Measurements from ENCODE around the gene ZNF672.
"Not testable (repeated sequence)": the region's sequence is repeated elsewhere in the genome, so short reads cannot be mapped to it uniquely, and the experiment has no call there.

The ZNF672 gene

GRCh38 chr1:248857201-248857600, 19.2 kb downstream of the ZNF672 start:
- DNase-seq: no peak

DNA sequence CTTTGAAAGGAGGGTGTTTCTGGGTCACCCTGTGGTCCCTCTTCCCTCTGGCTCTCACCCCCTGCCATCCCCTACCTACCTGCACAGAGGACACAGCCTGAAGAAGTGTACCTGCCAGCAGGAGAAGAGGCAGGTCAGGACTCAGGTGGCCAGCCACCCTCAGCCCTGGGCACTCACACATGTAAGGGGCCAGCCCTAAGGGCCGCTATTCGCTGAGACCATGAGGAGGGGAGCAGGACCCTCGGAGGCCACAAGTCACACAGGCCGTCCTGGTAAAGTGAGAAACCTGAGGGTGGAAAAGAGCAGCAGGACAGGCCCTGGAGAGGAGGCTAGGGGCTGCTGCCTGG, 19.7 kb downstream of the ZNF672 start:
- no peak for DNase-seq

DNA sequence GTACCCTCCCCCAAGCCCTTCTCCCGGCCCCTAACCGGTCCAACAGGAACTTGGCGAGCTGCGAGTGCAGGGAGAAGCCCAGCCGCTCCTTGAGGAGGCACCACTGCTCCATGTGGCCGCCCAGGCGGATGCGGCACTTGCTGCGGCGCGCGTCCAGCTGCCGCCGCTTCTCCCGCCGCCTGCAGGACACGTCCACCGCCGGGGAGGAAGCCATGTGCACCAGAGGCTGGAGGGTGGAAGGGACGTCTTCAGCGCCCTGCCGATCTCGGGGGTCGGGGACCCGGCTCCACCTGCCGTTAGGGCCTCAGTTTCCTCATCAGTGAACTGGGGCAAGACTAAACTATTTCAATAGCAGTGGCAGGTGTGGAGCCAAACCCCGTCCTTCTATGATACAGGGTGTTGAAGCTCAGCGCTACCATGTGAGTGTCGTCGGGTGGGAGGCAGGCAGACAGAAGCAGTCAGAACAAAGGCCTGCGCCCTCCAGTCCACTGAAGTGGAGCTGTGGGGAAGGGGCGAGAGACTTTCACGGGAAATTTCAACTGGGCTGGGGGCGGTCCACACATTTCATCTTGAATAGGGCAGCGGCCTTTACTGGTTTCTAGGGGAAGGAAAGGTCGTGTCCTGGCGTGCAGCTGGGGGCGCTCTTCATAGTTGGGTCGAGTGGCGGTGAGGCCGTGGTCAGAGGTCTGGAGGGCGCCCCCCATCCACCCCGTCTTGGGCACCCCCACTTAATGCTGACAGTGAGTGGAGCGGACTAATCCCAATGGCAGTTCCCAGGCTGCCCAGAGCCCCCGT, 20.3 kb downstream of the ZNF672 start:
- DNase-seq: peak; percentile 58

GRCh38 chr1:248858891-248859889, 21.2 kb downstream of the ZNF672 start, which contains the start of gene ZNF692:
Gene ZNF692 (minus strand): TSS chr1:248859085. CDS start chr1:248858309, 776 bp downstream.
- peak; percentile 97 for DNase-seq

DNA sequence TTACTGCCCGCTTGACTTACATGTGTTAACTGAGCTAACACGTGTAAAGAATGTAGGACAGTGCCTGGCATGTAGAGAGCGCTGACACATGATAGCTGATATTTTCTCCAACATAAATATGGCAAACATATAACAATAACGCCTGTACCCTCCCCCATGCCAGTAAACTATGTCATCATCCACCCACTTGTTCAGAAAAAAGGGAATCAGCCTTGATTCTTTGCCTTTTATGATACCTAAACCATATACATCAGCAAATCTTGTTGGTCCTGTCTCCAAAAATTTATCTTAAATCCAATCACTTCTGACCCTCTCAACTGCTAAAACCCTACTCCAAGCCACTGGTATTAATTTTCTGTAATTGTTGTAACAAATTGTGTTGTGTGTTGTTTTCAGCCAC, 22.0 kb downstream of the ZNF672 start:
- DNase-seq: no peak

- no peak for DNase-seq
Measured at GRCh38 chr1:248861616-248862015, 23.6 kb downstream of the ZNF672 start.

- no peak for DNase-seq
Measured at GRCh38 chr1:248862695-248862997, 24.6 kb downstream of the ZNF672 start.

DNA sequence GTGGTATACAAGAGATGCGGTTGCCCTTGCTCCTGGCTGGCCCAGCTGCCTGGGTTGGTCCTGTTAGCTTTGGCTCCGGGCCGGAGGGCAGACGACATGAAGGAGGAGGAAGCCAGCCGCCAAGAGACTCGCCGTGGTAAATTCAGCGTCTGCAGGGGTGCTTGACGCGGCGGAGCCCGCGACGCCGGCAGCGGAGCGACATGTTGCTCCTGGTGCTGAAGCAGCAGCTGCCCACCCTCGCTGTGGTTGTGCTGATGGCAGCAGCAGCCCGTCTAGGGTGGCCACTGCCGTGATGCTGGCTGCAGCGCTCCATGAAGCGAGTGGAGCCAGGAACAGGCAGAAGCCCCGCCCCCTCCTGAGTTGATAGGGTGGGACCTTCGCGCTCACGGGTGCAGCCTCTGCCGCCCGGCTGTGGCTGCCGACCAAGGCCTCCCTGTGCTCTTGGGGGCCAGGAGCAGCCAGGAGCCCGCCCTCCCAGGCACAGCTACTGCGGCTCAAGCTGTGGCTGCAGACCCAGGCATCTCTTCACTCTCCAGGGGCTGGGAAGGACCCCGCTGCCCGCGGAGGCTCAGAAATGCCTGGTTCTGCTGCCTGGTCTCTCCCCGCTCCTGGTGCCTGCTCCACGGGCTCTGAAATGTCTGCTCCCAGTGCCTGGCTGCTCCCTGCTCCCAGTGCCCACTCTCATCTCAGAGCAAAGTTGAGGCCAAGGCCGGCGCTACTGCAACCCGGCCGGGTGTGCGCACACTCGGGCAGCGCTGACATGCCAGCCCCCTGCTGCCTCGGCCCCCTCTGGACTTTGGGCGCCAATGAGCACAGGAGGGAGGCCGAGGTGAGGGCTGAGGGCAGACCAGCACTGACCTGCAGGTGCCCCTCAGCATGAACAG, 25.2 kb downstream of the ZNF672 start:
- DNase-seq: peak; percentile 76

DNA sequence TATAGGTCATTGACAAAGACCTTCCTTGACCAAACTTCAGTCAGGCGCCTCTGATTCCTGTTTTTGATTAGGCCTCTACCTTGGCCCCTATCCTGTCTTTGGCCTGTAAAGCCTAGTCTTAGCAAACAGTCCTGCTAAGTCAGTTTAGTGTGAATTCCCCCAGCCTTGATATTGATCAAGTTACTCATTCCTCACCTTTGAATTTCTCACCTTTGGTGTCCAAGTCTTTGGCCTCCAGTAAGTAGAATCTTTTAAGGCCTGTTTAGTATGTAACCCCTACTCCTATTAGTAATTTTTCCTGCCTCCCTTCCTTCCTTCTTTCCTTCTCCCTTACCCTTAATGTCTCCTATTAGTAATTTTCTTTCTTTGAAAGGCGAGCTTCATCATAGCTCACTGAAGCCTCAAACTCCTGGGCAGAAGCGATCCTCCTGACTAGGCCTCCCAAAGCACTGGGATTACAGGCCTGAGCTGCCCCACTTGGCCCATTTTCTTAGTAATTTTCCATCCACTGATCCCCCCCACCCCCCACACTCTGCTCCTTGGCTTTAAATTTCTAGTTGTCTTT, 33.9 kb downstream of the ZNF672 start:
- DNase-seq: no peak

- DNase-seq: peak; percentile 62
Measured at GRCh38 chr1:248872752-248873408, 34.9 kb downstream of the ZNF672 start.

DNA sequence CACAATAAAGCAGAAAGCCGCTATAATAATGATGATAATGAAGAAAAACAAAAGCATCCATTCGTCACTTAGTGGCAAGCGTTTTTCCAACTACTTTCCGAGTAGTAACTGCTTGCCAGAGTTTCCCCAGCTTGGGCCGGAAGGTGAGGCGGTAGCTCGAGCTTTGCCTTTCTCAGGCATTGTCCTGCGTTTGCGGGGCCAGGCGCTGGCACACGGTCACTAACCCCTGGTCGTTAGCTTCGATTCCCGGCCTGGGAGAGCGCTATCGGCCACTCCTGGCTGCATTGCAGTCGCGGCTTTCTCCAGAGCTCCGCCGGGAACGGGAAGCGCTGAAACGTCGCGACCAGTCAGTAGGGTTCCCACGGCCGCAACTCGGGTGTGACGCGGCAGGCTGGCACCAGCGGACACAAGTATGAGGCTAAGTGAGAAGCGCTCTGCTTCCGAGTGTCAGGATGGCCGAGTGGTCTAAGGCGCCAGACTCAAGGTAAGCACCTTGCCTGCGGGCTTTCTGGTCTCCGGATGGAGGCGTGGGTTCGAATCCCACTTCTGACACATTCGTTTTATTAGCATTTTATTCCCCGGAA, 35.5 kb downstream of the ZNF672 start:
- peak; percentile 97 for DNase-seq

DNA sequence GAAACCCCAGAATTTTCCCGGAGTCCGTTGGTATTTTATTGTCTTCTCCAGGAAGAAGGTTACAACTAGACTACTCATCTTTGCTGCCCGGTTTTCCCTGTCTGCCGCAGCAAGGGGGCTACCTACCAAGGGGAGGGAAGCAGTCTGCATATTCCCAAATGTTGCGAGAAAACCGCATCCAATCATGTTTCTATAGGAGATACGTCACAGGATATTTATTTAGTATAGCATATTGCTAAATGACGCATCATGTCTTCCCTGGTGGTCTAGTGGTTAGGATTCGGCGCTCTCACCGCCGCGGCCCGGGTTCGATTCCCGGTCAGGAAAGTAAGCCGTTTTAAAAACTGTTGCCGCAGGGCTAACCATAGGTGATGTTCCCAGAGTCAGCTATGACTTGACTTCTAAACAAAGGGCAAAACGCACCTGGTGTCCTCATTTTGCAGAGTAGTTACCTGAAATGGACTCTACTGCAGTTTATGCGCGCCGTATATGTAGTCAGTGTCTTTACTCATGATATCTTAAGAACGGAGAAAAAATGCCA, 36.0 kb downstream of the ZNF672 start:
- no peak for DNase-seq

- no peak for DNase-seq
Measured at GRCh38 chr1:248881261-248881660, 43.2 kb downstream of the ZNF672 start.

- peak; percentile 56 for DNase-seq
Measured at GRCh38 chr1:248882427-248882826, 44.4 kb downstream of the ZNF672 start.

GRCh38 chr1:248884632-248885295, 46.7 kb downstream of the ZNF672 start:
- DNase-seq: no peak

DNA sequence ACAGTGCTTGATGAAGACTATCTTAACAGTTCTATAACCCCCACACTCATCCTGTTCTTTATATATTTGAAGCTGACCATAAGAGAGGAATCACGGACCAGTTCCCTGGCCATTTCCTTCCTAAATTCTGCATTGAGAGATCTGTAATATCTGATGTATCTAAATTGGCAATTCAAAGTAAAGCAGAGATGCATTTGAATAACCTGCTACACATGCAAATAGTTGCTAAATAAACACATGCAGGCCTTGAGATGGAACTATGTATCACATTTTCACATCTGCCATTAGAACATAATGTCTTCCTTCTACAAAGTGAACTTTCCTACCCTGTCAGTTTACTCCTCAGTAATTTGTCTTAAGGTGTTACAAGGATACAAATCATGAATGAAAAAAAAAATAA, 47.6 kb downstream of the ZNF672 start:
- DNase-seq: no peak

DNA sequence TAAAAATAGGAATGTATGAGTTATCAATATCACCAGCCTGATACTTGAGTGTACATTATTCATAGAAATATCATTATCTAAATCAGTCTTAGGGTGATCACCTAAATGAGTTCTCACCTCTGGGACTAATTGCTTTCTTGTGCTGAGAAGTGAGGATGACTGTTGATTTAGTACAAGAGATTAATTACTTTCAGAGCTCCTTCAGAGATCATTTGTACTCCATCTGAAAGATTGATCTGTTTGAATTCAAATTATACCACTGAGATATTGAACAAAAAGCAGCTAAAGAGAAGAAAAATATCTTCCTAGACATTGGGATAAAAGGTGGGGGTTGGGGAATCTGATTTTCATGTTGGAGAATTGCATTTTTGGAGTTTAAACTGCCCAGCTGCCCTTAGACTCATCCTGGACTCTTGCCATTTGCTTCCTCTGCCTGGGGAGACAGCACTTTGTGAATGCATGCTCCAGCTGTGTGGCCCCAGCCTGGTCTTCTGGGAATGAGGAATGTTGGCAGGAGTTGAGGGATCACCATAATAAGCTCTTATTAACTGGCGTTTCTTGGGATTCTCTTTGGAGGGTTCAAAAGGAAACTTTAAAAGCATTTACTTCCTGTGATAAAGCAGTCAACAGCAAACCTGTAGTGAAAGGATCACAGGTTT, 48.3 kb downstream of the ZNF672 start:
- peak; percentile 77 for DNase-seq

- DNase-seq: not testable (repeated sequence)
Measured at GRCh38 chr1:248889914-248890243, 51.9 kb downstream of the ZNF672 start.

DNA sequence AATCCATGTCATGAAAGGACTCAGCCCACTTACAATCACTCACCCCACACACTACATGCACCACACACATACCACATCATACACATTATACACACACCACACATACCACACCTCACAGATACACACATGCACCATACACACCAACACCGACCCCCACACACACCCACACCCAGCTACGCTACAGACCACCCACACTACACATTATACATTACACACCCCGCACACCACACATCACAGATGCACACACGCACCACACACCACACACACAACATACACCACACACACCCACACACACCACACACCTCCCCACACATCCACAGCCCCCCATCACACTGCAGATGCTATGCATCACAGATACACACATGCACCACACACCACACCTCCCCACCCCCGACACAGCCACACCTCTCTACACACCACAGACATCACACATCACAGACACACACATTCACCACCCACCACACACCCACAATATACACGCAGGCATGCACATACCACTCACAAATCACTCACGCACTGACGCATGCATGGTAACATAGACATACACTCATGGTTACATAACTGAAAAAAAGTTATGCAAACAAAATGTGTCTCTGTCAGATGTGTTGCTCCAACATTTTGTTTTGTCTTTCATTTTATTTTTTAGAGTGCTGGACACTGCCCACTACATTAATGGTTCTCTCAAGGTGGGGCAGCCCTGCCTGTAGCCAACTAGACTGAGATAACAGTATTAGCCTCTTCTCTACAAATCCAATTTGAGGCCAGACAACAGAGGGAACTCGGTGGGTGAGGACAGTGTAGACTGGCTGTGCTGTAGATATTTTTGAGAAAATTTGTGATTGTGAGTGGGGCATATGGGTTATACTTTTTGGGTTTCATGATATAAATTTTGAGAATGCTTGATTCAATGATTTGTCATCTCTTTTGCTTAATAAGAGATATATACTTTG, 52.8 kb downstream of the ZNF672 start:
- DNase-seq: no peak
